ENCODE measurements around the gene RAB40C.

DNA sequence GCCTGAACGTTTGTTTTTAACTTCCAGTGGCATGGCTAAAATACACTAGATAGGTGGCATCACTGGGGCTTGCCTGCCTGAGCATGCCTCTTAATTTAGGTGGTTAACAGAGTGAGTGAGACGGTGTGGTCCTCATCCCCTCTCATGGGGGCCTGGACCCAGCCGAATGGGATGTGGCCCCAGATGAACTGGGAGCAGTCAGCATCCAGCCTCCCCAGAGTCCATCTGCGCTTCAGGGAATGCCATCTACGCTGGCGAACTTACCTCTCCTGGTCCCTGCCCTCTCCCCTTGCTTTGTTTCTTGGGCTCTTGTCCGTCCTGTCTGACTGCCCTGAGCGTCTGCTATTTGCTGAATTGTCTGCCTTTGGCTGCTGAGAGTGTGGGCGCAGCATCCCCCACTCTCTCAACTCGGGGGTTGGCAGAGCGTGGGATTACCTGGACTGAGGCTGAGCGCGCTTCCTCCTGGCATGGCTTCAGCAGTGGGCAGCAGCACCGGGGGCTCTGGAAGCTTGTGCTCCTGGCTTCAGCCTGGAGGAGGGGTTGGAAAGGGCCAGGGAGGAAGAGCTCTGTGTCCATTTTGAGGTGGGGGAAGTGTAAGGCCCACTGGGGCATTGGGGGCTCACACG lies 2.1 kb downstream of the RAB40C start:
- TF ChIP-seq, protein P1, sequence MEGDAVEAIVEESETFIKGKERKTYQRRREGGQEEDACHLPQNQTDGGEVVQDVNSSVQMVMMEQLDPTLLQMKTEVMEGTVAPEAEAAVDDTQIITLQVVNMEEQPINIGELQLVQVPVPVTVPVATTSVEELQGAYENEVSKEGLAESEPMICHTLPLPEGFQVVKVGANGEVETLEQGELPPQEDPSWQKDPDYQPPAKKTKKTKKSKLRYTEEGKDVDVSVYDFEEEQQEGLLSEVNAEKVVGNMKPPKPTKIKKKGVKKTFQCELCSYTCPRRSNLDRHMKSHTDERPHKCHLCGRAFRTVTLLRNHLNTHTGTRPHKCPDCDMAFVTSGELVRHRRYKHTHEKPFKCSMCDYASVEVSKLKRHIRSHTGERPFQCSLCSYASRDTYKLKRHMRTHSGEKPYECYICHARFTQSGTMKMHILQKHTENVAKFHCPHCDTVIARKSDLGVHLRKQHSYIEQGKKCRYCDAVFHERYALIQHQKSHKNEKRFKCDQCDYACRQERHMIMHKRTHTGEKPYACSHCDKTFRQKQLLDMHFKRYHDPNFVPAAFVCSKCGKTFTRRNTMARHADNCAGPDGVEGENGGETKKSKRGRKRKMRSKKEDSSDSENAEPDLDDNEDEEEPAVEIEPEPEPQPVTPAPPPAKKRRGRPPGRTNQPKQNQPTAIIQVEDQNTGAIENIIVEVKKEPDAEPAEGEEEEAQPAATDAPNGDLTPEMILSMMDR (IDR thresholded peaks at IDR 0.05; ENCODE audit: insufficient read depth, low read length): no peak
- TF ChIP-seq, protein P2, sequence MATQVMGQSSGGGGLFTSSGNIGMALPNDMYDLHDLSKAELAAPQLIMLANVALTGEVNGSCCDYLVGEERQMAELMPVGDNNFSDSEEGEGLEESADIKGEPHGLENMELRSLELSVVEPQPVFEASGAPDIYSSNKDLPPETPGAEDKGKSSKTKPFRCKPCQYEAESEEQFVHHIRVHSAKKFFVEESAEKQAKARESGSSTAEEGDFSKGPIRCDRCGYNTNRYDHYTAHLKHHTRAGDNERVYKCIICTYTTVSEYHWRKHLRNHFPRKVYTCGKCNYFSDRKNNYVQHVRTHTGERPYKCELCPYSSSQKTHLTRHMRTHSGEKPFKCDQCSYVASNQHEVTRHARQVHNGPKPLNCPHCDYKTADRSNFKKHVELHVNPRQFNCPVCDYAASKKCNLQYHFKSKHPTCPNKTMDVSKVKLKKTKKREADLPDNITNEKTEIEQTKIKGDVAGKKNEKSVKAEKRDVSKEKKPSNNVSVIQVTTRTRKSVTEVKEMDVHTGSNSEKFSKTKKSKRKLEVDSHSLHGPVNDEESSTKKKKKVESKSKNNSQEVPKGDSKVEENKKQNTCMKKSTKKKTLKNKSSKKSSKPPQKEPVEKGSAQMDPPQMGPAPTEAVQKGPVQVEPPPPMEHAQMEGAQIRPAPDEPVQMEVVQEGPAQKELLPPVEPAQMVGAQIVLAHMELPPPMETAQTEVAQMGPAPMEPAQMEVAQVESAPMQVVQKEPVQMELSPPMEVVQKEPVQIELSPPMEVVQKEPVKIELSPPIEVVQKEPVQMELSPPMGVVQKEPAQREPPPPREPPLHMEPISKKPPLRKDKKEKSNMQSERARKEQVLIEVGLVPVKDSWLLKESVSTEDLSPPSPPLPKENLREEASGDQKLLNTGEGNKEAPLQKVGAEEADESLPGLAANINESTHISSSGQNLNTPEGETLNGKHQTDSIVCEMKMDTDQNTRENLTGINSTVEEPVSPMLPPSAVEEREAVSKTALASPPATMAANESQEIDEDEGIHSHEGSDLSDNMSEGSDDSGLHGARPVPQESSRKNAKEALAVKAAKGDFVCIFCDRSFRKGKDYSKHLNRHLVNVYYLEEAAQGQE (IDR thresholded peaks at IDR 0.05; ENCODE audit: insufficient replicate concordance, low read depth): no peak
- TF ChIP-seq POLR2AphosphoS5 (IDR thresholded peaks at IDR 0.05; ENCODE audit: low read depth) (no peak), GABPA (IDR thresholded peaks at IDR 0.05; ENCODE audit: low read depth) (no peak), SPI1 (IDR thresholded peaks at IDR 0.05; ENCODE audit: borderline replicate concordance, low read depth) (no peak)

All from HL-60 (cell line).